ENCODE results near the gene WDCP.
"Not testable (repeated sequence)": the region's sequence is repeated elsewhere in the genome, so short reads cannot be mapped to it uniquely, and the experiment has no call there.

WDCP gene, protein sequence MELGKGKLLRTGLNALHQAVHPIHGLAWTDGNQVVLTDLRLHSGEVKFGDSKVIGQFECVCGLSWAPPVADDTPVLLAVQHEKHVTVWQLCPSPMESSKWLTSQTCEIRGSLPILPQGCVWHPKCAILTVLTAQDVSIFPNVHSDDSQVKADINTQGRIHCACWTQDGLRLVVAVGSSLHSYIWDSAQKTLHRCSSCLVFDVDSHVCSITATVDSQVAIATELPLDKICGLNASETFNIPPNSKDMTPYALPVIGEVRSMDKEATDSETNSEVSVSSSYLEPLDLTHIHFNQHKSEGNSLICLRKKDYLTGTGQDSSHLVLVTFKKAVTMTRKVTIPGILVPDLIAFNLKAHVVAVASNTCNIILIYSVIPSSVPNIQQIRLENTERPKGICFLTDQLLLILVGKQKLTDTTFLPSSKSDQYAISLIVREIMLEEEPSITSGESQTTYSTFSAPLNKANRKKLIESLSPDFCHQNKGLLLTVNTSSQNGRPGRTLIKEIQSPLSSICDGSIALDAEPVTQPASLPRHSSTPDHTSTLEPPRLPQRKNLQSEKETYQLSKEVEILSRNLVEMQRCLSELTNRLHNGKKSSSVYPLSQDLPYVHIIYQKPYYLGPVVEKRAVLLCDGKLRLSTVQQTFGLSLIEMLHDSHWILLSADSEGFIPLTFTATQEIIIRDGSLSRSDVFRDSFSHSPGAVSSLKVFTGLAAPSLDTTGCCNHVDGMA

DNA sequence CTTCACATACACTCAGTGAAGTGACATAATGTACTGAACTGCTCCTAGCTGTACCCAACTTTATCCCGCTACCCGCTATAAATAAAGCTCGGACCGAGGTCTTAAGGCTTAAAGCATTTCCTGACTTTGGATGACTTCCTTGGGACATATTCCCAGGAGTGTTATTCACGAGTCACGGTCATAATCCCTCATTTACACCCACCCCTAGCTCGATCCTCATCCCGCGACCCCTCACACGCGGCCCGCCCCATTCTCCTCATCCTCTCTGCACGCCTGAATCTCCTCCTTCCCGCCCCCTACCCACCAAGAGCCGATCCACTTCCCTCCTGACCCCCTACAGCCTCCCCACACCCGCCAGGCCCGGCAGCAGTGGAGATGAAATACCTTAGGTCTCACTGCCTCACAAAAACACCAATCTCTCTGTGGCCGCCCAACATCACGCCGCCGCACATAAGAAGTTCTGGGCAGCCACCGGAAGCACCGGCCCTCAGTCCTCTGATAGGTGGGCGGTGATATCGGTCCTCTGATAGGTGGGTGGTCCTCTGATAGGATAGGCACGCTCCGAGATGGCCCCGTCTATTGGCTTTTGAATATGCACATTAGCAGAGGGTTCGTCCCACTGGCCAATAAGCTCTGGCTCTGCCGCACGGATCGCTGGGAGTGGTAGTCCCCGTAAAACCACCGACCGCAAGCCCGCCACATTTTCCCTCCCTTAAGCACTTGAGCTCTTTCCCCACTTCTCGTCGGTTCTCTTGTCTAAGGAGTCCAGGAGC, at the start of gene WDCP:
TSS of gene WDCP (minus strand) at position 462 of the 773 bp plus-strand sequence. CDS start 7,897 bp downstream, outside the sequence.
- peak; percentile 84 for DNase-seq

DNA sequence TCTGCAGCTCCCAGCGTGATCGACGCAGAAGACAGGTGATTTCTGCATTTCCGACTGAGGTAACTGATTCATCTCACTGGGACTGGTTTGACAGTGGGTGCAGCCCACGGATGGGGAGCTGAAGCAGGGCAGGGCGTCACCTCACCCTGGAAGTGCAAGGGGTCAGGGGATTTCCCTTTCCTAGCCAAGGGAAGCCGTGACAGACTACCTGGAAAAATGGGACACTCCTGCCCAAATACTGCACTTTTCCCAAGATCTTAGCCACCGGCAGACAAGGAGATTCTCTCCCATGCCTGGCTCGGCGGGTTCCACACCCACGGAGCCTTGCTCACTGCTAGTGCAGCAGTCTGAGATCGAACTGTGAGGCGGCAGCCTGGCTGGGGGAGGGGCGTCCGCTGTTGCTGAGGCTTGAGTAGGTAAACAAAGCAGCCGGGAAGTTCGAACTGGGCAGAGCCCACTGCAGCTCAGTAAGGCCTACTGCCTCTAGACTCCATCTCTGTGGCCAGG, 48.0 kb upstream of the WDCP start:
- not testable (repeated sequence) for DNase-seq

DNA sequence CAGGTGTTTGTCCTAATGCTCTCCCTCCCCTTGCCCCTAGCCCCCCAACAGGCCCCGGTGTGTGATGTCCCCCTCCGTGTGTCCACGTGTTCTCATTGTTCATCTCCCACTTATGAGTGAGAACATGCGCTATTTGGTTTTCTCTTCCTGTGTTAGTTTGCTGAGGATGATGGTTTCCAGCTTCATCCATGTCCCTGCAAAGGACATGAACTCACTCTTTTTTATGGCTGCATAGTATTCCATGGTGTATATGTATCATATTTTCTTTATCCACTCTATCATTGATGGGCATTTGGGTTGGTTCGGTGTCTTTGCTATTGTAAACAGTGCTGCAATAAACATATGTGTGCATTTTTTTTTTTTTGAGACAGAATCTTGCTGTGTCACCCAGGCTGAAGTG, 46.1 kb upstream of the WDCP start:
- not testable (repeated sequence) for DNase-seq

DNA sequence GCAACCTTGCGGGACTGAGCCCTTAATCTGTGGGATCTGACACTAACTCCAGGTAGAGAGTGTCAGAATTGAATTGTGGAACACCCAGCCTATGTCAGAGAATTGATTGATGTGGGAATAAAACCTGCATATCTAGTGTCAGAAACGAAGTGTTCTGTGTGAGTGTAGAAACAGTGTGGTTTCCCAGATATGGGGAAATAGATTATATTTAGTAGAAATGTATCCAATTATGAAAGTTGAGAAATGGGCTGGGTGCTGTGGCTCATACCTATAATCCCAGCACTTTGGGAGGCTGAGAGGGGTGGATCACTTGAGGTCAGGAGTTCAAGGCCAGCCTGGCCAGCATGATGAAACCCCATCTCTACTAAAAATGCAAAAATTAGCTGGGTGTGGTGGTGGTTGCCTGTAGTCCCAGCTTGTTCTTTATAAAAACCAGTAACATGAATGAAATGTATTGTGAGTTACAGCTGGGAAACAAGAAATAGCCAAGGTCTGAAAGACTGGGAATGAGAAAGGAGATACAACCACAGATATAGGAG, 41.7 kb upstream of the WDCP start:
- no peak for DNase-seq

DNA sequence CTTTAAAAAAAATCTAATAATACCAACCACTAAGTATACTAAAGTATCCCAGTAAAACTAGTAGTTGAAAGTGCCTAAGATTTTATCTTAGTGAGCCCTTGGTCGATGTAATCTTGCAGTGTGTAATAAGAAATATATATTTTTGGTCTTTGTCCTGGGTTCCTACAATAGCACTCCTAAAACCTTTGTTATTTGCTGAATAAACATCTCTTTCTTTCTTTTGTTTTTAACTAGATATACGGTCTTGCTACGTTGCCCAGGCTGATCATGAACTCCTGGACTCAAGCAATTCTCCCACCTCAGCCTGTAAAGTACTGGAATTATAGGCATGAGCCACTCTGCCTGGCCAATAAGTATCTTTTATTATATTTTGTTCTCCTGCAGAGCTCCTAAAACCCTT, 39.8 kb upstream of the WDCP start:
- DNase-seq = no peak

DNA sequence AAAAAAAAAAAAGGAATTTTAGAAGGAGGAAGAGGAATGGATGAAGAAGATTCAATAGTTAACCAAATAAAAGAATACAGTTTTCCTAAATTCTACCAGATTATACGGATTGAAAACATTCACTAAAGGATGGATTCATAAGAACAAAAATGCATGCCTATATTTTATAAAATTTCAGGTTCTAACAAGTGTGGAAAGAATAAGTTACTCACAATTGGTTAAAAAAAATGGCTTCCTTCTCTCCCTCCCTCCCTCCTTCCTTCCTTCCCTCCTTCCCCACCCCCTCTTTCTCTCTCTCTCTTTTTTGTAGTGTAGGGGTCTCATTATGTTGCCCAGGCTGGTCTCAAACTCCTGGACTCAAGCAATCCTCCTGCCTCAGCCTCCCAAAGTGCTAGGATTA, 39.0 kb upstream of the WDCP start:
- no peak for DNase-seq

DNA sequence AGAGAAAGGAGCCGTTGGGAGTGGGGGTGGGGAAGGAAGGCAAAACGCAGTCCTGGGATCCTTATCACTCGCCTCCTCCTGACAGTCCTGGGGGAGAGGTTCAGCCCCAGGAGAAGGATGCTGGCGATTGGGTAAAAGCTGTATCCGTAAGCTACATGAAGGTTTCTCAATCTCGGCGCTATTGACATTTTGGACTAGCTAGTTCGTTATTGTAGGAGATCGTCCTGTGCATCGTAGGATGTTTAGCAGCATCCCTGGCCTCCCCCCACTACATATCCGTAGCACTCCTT, 38.0 kb upstream of the WDCP start:
- no peak for DNase-seq

DNA sequence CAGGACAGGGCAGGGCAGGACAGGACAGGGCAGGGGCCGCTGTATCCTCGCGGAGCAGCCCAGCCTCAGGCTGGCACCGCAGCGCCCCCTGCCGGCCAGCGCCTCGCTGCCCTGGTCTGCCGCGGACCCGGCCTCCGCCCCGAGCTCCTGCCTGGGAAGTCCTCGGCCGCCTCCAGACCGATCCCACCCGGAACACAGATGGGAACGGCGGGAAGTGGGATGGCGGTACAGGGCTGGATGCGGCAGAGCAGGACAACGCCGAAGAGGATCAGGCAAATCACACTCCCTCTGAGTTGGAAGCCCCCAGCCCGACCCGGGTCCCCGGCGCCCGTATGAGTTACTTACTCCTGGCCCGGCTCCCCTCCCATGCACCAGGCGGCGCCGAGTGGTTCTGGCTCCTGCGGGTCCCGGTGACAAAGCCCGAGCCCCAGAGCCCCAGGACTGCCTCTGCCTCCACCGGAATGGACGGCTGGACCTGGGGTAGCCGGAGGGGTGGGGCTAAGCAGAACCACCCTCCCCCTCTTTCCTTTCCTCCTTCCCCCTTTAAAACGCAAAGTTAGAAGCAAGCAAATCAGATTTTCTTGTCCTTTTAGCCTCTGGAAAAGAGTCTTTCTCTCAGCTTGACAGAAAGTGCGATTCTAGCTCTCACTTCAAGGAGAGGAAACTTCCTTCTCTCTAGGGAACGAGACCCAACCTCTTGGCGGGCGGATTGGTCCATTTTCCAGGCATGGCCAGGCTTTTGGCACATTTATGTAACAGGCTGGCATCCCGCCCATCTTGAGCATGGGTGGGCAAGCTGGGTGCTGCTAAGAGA, 37.4 kb upstream of the WDCP start, which contains the start of gene TP53I3:
TSS of gene TP53I3 (minus strand) at position 449 of the 814 bp plus-strand sequence. CDS start 508 bp downstream, outside the sequence.
- DNase-seq = peak; percentile 92

DNA sequence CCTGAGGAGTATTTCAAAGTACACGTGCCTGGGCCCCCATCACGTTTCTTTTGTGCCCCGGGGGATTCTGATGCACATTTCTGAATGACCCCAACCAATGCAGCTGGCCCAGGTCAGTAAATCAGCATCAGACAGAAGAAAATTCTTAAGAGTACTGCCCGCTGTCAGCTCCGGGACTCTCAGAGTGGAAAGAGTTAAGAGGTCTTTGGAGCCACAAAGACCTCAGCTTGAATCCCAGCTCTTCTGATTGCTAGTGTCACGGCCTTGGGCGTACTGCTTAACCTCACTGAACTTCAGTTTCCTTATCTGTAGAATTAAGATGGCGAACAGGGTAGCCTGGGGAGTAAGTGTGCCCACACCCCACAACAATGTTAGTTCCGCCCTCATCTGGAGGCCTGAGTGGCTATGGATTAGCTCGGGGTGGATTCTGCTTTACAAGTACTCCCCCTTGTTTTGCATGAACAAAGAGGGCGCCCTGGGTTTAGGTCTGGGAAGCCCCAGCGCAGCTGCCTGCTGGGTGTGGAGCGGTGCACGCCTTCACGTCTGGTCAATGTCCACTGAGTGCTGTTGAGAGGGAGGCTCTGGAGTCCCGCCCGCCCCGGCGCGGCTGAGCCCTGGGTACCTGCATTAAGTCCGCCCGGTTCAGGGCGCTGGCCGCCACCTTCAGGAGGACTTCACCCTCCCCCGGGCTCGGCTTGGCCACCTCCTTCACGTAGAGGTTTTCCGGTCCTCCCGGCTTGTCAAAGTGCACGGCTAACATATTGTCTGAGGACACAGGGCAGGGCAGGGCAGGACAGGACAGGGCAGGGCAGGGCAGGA, 36.6 kb upstream of the WDCP start:
- no peak for DNase-seq

DNA sequence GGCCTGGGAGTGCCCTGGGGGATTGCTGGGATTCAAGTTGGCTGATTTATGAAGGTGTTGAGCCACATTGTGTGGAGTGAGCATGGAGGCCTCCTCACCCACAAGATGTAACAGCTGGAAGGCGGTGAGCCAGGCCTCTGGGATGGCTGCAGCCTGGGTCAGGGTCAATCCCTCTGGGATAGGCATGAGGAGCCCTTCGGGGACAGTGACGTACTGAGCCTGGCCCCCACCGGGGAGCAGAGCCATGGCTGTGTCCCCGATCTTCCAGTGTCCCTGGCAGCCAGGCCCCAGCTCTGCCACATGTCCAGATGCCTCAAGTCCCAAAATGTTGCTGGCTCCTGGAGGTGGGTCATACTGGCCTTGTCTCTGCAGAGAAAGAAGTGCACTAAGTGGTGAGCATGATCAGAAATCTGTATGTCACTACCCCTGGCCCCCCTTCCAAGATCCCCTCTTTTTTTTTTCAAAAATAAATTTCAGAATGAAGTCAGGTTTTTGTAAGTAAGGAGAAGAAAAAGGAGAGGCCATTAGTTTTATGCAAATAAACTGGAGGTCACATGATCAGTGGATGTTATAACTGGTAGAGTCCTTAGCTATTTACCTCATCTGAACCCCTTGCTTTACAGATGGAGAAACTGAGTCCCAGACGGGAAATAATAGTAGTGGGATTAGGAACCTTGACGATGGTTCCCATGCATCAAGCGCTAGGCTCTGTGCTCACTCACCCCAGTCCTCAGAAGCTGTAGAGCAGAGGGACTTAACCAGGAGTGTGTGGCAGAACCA, 35.8 kb upstream of the WDCP start:
- no peak for DNase-seq

DNA sequence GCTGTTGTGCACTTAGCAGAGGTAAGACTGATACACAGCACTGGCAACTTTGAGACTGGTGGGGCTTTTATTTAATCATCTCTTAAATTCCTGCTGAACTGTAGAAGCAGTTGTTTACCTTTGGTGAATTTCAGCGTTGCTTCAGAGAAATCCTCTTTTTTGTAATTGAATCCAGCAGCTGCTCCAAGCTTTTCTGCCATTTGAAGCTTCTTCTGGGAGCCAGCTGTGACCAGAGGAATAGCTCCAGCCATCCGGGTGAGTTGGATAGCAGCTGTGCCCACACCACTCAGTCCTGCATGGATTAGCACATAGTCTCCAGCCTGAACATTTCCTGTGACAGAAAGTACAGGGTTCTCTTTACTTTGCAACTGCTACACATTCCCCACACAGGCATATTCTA, 33.5 kb upstream of the WDCP start:
- DNase-seq = no peak

DNA sequence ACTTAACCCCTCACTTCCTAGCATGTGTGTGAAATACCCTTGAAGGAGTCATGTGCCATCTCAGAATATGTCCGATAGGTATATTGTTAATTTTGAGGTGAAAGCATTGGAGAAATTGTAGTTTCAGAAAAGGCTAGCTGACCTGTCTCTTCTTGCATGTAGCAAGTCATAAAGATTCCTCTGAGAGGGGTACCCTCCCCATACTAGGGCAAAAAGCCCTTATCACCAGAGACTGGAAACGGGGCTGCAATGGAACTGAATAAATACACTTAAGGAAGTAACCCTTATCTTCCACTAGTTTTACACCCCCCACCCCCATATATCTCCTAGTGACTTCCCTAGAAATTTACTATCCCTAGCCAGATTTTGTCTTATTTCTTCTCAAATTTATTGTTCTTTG, 30.7 kb upstream of the WDCP start:
- no peak for DNase-seq

DNA sequence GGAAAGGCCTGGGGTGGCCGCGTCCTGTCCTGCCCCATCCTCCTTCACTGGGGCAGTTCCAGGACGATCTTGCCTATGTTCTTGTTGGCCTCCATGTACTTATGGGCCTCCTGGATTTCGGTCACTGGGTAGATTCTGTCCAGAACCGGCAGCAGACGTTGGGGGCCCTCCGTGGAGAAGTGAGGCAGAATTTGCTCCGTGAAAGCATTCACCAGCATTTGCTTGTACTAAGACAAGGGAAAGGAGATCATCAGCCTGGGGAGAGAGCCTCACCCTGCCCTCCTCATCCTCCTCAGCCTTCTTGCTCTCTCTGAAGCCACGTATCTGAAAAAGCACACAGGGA, 30.3 kb upstream of the WDCP start:
- no peak for DNase-seq

DNA sequence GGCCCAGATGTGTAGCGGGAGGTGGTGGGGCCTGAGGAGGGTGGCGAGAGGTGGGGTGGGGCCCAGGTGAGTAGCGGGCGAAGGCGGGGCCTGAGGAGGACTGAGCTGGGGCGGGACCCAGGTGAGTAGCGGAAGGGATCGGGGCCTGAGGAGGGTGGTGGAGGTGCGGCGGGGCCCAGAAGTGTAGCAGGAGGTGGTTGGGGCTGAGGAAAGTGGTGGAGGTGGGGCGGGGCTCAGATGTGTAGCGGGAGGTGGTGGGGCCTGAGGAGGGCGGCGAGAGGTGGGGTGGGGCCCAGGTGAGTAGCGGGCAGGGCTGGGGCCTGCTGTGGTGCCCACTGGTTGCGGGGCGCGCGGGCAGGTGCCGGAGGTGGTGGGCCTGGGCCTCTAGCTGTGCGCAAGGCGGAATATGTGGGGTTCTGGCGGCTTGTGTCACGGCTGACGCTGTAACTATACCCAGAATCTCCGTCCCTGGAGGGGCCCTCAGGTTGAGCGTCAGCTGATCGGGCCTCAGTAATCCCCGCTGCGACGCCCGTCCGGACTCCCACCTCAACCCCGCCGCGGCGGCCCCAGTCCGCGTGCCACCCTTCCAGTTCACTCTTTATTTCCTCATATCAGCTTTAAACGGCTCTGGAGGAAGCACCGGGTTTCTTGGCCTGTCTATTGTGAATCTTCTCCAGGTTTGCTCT, 29.8 kb upstream of the WDCP start:
- no peak for DNase-seq

DNA sequence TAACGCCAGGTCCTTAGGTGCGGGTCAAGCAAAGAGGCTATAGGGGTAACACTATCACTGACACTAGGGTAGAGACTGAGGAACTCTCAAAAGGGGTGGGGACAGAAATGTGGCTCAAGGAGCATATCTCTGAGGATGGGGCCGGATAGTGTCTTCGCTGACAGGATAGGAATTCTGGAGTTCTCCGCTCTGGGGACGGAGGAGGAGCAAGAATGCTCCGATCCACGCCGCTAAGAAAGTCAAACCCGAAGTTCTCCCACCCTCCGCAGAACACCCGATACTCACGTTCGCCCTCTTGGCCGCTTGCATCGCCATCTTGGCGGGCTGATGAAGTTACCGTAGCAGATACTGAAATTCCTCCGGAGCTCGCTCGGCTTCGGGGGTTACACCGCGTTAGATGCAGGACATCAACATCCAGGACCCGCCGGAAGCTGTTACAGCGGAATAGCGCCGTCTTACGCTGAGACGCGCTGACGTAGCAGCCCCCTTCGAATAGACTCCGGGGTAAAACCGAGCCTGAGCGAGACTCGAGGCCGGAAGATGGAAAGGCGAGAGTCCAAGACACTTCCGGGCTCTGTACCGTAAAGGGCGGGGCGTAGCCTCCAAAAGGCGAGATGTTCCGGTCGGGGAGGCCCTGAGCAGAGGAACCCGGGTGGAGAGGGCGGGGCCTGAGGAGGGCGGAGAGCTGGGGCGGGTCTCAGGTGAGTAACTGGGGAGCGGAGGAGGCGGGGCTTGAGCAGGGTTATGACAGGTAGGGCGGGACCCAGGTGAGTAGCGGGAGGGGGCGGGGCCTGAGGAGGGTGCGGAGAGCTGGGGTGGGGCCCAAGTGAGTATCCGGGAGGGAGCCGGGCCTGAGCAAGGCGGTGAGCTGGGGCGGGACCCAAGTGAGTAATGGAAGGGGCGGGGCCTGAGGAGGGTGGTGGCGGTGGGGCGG, 29.0 kb upstream of the WDCP start, which contains the start of gene SF3B6:
TSS of gene SF3B6 (minus strand) at position 412 of the 934 bp plus-strand sequence. CDS start at position 315, 97 bp downstream.
- peak; percentile 99 for DNase-seq

DNA sequence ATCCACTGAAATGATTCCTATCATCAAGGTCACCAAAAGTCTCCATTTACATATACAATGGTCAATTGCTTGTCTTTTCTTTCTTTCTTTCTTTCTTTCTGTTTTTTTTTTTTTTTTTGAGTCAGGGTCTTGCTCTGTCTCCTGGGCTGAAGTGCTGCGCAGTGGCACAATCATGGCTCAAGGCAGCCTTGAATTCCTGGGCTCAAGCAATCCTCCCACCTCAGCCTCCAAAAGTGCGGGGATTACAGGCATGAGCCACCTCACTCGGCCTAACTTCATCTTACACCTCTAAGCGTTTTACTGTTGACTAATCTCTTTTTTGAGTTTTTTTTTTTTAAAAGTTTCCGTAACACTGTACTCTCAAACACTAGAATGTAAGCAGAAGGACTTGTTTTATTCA, 28.1 kb upstream of the WDCP start:
- DNase-seq = no peak

DNA sequence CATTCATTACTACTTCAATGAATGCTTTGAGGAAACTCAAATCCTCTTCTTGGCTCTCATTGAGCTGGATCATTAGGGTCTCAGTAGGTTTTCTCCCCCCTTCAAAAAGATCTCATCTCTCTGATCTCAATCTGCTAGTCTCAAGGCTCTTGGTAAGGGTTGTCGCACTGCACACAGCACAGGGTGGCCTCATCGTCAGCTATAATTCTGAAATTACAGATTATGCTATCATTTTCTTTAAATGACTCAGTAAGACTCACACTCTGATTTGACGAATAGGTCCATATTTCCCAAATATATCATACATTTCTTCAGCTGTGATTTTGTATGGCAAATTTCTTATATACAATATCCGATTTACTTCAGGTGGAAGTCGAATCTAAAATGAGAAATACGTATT, 26.6 kb upstream of the WDCP start:
- DNase-seq = no peak

DNA sequence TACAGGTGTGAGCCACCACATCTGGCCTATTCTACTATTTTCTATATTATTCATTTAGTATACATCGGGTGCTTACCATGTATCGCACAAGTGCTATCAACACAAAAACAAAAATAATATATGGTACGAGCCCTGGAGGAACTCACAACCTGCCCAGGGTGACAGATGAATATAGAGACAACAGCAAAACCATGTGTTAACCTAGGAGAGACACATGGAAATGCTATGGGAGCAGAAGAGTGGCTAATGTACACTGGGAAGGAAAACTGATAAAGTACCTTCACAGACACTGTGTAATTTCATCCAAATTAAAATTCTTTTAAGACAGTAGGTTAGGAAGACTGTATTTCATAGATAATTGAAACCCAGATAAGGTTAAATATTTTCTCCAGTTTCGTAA, 25.1 kb upstream of the WDCP start:
- no peak for DNase-seq

DNA sequence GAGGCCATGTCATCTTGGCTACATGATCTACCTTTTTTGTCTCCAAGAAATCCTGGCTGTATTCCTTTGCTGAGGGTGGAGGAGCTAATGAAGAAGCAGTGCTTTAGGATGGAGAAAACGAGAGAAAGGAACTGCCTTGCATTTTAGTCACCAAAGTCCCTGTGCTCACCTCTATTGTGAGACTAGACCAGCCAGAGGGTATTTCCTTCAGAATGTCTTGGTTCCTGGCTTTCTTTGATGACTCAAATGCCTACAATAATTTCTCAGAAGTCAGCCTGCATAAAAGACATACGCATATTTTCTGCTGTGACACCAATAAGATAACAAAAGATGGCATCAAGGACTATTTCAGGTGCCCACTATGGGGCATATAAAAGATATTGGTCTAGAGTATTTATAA, 18.1 kb upstream of the WDCP start:
- no peak for DNase-seq

All from activated CD4-positive, CD25-positive, alpha-beta regulatory T cell treated with anti-CD3 and anti-CD28 coated beads, Interleukin-2, amount 50 U/mL, for 72 hours (primary cell).